ENCODE data around the gene SIKE1. TPM values are rescaled to one million over a fixed set of nuclear protein-coding genes. Genes with fewer than 3 reads are reported as not detected.

Gene SIKE1
- total and polyA plus RNA-seq, 7 donors: 10.2 to 36.0 (median 22.2) TPM

DNA sequence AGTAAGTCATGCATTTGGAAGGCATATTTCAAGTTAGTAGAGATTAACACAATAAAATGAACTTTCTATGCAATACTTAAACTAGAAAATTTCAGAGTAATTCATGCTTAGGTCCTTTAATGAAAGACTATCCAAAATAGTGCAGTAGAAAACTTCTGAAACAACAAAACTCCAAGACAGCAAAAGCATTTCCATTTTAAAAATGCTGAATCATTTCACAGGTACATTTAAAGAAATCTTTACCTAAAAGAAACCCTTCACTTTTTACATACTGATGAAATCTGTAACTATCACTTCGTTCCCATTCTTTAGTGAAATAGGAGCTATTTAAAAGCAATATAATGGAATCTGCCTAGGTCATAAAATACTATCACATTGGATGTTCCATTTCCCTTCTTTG, 40.2 kb downstream of the SIKE1 start:
- Histone ChIP-seq H3K4me3 (no peak overlapping the region), H3K36me3 (peaks cover 19 to 61% (median 27%) of the 10 kb centered on the region in 4 donors), H3K27ac (no peak overlapping the region), H3K9me3 (no peaks in the 10 kb centered on the region), H3K27me3 (no peaks in the 10 kb centered on the region), H3K4me1 (peaks cover 0 to 23% (median 2%) of the 10 kb centered on the region in 4 donors)
- no peak for TF ChIP-seq POLR2AphosphoS5 (IDR thresholded peaks at IDR 0.05)
- no peak for TF ChIP-seq EP300 (IDR thresholded peaks at IDR 0.05)
- TF ChIP-seq, protein P1, sequence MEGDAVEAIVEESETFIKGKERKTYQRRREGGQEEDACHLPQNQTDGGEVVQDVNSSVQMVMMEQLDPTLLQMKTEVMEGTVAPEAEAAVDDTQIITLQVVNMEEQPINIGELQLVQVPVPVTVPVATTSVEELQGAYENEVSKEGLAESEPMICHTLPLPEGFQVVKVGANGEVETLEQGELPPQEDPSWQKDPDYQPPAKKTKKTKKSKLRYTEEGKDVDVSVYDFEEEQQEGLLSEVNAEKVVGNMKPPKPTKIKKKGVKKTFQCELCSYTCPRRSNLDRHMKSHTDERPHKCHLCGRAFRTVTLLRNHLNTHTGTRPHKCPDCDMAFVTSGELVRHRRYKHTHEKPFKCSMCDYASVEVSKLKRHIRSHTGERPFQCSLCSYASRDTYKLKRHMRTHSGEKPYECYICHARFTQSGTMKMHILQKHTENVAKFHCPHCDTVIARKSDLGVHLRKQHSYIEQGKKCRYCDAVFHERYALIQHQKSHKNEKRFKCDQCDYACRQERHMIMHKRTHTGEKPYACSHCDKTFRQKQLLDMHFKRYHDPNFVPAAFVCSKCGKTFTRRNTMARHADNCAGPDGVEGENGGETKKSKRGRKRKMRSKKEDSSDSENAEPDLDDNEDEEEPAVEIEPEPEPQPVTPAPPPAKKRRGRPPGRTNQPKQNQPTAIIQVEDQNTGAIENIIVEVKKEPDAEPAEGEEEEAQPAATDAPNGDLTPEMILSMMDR (IDR thresholded peaks at IDR 0.05): no peak
- no peak for TF ChIP-seq POLR2A (IDR thresholded peaks at IDR 0.05)
- intact Hi-C loops (cut with DNase I): no loop called here
- WGBS, 2 donors: 86 to 95% methylated on average over 1 of the region's 1 CpG
- no peak for DNase-seq

DNA sequence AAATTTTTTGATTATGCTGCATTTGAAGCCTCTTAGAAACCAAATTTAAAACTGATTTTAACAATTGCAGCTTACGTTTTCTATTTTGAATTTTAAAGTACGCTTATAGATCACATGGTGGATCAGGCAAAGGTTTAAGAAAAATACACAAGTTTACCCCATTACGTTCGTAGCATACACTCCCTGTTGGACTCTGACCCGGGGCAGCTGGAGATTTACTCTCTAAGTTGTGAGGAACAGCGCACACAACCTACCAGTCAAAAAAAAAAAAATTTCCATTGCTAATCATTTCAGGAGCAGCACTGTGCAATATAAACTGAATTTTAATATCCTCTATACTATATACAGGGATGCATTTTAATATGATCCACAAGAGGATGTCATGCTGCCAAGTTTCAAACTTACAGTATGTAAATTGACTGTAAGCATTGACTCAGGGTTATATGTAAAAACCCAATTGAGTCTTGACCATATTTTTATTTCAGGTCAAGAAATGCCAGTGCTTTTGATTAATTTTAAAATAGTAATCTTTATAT, 43.1 kb downstream of the SIKE1 start:
- WGBS, 2 donors: 25 to 75% methylated on average over 6 of the region's 6 CpGs
- TF ChIP-seq EP300 (IDR thresholded peaks at IDR 0.05) (no peak), POLR2A (IDR thresholded peaks at IDR 0.05) (no peak), POLR2AphosphoS5 (IDR thresholded peaks at IDR 0.05) (no peak)
- TF ChIP-seq, protein P1 (IDR thresholded peaks at IDR 0.05): no peak
- Histone ChIP-seq H3K4me3 (no peak overlapping the region), H3K27ac (no peak overlapping the region), H3K9me3 (no peaks in the 10 kb centered on the region), H3K27me3 (no peaks in the 10 kb centered on the region), H3K36me3 (peaks cover 36 to 86% (median 43%) of the 10 kb centered on the region in 4 donors), H3K4me1 (peaks cover 0 to 4% (median 0%) of the 10 kb centered on the region in 4 donors)
- intact Hi-C loops (cut with DNase I): no loop called here
- no peak for DNase-seq

DNA sequence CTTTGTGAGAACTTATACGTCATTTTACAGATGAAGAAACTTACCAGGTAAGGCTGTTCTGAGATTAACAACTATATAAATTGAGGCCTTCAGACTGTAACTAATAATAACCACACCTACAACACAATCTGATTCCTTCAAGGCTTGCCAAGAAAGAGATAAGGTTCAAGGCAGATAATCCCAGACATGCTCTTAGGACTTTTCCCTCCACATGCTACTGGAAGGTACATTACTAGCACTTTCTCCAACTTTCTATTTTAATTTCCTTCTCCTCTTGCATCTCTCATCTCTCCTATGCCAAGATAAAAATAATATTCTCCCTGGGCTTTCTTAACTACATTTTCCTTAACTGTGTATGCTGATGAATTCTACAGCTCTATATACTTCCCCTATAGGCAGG, 45.0 kb downstream of the SIKE1 start:
- no peaks in the 10 kb centered on the region for H3K27me3 ChIP-seq
- intact Hi-C loops (cut with DNase I): no loop called here
- no peak for DNase-seq
- H3K27ac ChIP-seq: no peak overlapping the region
- 90% methylated on average over 1 of the region's 1 CpG for whole genome bisulfite sequencing, 2 donors
- TF ChIP-seq POLR2A (IDR thresholded peaks at IDR 0.05): no peak
- TF ChIP-seq EP300 (IDR thresholded peaks at IDR 0.05): no peak
- TF ChIP-seq POLR2AphosphoS5 (IDR thresholded peaks at IDR 0.05): no peak
- TF ChIP-seq, protein P1 (IDR thresholded peaks at IDR 0.05): no peak
- H3K4me3 ChIP-seq: no peak overlapping the region
- no peaks in the 10 kb centered on the region for H3K9me3 ChIP-seq
- peaks cover 44 to 93% (median 53%) of the 10 kb centered on the region in 4 donors for H3K36me3 ChIP-seq
- peaks cover 0 to 5% (median 0%) of the 10 kb centered on the region in 4 donors for H3K4me1 ChIP-seq

DNA sequence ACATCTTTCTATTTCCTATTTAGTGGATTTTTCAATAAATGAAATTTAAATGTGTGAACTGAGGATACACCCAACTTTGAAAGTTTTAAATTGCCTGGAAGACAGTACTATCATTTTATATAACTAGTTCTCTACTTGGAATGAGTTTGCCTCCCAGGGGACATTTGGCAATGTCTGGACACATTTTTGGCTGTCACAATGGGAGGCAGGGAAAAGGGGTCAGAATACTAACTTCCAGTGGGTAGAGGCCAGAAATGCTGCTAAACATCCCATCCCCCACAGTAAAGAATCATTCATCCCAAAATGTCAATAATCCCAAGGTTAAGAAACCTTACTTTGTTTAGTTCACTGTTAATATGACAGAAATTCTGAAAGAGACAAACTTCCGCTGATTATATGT, 50.7 kb downstream of the SIKE1 start:
- Histone ChIP-seq H3K9me3 (no peaks in the 10 kb centered on the region), H3K36me3 (peaks cover 20 to 98% (median 53%) of the 10 kb centered on the region in 4 donors), H3K4me3 (no peak overlapping the region), H3K27ac (no peak overlapping the region), H3K4me1 (peaks cover 0 to 8% (median 2%) of the 10 kb centered on the region in 4 donors), H3K27me3 (no peaks in the 10 kb centered on the region)
- DNase-seq: no peak
- TF ChIP-seq EP300 (IDR thresholded peaks at IDR 0.05) (no peak), POLR2A (IDR thresholded peaks at IDR 0.05) (no peak), POLR2AphosphoS5 (IDR thresholded peaks at IDR 0.05) (no peak)
- TF ChIP-seq, protein P1 (IDR thresholded peaks at IDR 0.05): no peak
- 100% methylated on average over 1 of the region's 1 CpG for WGBS, 2 donors
- intact Hi-C loops (cut with DNase I): no loop called here

DNA sequence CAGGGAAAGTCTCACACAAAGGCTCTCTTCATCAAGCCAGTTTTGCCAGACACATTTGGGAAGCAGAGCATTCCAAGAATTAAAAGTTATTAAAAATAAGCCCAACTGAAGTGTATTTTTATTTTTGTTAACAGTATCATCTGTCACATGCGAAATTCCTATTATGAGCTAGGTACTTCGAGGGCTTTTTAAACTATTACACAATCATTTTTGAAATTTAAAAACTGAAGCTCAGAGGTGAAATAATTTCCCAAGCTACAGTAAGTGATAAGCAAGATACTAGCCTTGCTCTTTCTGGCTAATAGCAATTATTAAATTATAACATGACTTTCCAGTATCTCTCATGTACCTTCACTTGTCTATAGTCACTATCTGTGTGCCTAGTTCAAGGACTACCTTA, 51.9 kb downstream of the SIKE1 start:
- H3K9me3 ChIP-seq: no peaks in the 10 kb centered on the region
- intact Hi-C loops (cut with DNase I): no loop called here
- H3K27me3 ChIP-seq: no peaks in the 10 kb centered on the region
- H3K4me1 ChIP-seq: peaks cover 0 to 17% (median 8%) of the 10 kb centered on the region in 4 donors
- WGBS, 2 donors: 92 to 94% methylated on average over 2 of the region's 2 CpGs
- no peak overlapping the region for H3K4me3 ChIP-seq
- no peak overlapping the region for H3K27ac ChIP-seq
- no peak for DNase-seq
- peaks cover 19 to 98% (median 53%) of the 10 kb centered on the region in 4 donors for H3K36me3 ChIP-seq
- TF ChIP-seq POLR2A (IDR thresholded peaks at IDR 0.05) (no peak), EP300 (IDR thresholded peaks at IDR 0.05) (no peak), POLR2AphosphoS5 (IDR thresholded peaks at IDR 0.05) (no peak)
- TF ChIP-seq, protein P1 (IDR thresholded peaks at IDR 0.05): no peak
